Body of pancreas (tissue), 4 donors: ENCODE data around the gene RASGRP4. TPM values are rescaled to one million over a fixed set of nuclear protein-coding genes. Genes with fewer than 3 reads are reported as not detected.

Experiments used
- ATAC-seq: fragments of 150-250 bp; one replicate; pipeline ENCODE4 v1.9.1; 2016
- DNase-seq, 4 donors: peaks; one replicate each; pipeline ENCODE4 v3.0.0-alpha.2; 2019
- H3K27ac ChIP-seq, 4 donors: fragments of 200-600 bp; sonication (generic); 1 replicate in 3 of 4; 2 replicates in 1 of 4; pipeline versions ENCODE4 v1.5.1 to v1.6.1; 2016 to 2019; ENCODE audit warnings: mild to moderate bottlenecking in 1 of 4, mixed read lengths in 1 of 4, moderate library complexity in 1 of 4
- H3K27me3 ChIP-seq, 2 donors: fragments of 200-600 bp; sonication (generic); one replicate each; pipeline ENCODE4 v1.6.0; 2016; ENCODE audit warnings: mild to moderate bottlenecking in 1 of 2
- H3K36me3 ChIP-seq, 2 donors: fragments of 200-600 bp; sonication (generic); replicated peaks in 1 of 2; 2 replicates each; pipeline ENCODE4 v1.5.1; 2016; ENCODE audit warnings: low read depth in 2 of 2; ENCODE audit not compliant: insufficient read depth in 1 of 2
- H3K4me1 ChIP-seq: fragments of 200-600 bp; sonication (generic); one replicate; pipeline ENCODE4 v1.6.0; 2016
- H3K4me3 ChIP-seq, 2 donors: fragments of 200-600 bp; sonication (generic); 1 replicate in 1 of 2; 2 replicates in 1 of 2; pipeline ENCODE4 v1.5.1; 2016 to 2019
- H3K9me3 ChIP-seq, 3 donors: fragments of 200-600 bp; sonication (generic); 1 replicate in 2 of 3; 2 replicates in 1 of 3; pipeline ENCODE4 v1.5.1; 2016
- POLR2A ChIP-seq, 3 donors: fragments of 450-650 bp; IDR thresholded peaks; one replicate each; pipeline ENCODE4 v1.6.1; 2016; ENCODE audit warnings: antibody characterized with exemption in 3 of 3, mild to moderate bottlenecking in 2 of 3
- WGBS, 2 donors: methylation state at CpG; one replicate each; pipeline ENCODE4 v1.1.5; 2017; 5-methylcytosine and 5-hydroxymethylcytosine counted together
- intact Hi-C: fragments of 100-400 bp; cut with DNase I; formaldehyde crosslinking; loops from one replicate; pipeline ENCODE4 v1.15.1; 2023
- total RNA-seq, 2 donors: library from RNA; depleted of rRNA; stranded (reverse); fragments of >200 nt; gene quantifications; one replicate each; pipeline ENCODE4 v1.1.0, GENCODE V29; 2016
- TF ChIP-seq, protein P1 (sequence below), 7 experiments: fragments of 450-650 bp in 4 of 7; fragments of 200-600 bp in 3 of 7; sonication (generic) in 3 of 7; IDR thresholded peaks; one replicate each; pipeline ENCODE4 v1.5.1; 2016 to 2019; ENCODE audit warnings: antibody characterized with exemption in 7 of 7

The RASGRP4 gene
- total RNA-seq, 2 donors from 2014 or later: 1.6 to 4.6 TPM

DNA sequence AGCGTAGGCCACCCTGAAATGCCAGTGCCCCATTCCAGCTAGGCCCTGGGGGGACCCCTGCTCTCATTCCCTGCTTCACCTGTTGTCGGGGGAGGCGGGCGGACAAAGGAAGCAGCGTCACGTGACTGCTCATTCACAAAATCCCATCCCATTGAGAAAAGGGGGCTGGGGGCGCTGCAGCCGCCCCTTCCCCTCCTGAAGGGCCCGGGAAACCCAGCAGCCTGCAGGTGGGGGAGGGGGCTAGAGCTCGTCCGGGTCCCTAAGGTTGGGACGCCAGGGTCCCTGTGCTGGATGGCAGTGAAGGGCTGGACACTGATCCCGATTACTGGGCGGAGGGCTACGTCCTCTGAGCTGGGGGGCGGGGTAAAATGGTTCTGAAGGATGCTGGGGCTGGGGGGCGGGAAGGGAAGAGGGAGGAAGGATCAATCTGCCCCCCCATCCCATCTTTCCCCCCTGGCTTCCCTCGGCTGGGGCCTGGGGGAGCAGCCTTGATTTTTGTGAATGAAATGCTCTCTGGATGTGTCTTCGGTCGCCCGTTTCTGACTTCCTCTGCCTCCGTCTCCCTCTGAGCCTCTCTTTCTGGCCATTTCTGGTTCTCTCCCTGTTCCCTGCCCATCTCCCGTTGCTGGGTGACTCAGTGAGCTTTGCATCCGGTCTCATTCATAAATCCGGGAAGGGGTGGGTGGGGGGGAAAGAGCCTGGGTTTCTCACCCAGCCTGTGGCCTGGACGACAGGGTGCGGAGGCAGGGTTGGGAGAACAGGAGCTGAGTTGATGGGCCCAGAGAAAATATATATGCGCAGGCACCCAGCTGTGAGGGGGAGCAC lies 36.7 kb downstream of the RASGRP4 start:
- peaks cover 30% of the 10 kb centered on the region for H3K4me1 ChIP-seq
- intact Hi-C loops: no loop called here
- no peaks in the 10 kb centered on the region for H3K9me3 ChIP-seq
- ATAC-seq: no peak
- H3K36me3 ChIP-seq: no peaks in the 10 kb centered on the region
- TF ChIP-seq POLR2A (IDR thresholded peaks at IDR 0.05): peak in 1 of 3 donors; percentile 8
- TF ChIP-seq, protein P1, sequence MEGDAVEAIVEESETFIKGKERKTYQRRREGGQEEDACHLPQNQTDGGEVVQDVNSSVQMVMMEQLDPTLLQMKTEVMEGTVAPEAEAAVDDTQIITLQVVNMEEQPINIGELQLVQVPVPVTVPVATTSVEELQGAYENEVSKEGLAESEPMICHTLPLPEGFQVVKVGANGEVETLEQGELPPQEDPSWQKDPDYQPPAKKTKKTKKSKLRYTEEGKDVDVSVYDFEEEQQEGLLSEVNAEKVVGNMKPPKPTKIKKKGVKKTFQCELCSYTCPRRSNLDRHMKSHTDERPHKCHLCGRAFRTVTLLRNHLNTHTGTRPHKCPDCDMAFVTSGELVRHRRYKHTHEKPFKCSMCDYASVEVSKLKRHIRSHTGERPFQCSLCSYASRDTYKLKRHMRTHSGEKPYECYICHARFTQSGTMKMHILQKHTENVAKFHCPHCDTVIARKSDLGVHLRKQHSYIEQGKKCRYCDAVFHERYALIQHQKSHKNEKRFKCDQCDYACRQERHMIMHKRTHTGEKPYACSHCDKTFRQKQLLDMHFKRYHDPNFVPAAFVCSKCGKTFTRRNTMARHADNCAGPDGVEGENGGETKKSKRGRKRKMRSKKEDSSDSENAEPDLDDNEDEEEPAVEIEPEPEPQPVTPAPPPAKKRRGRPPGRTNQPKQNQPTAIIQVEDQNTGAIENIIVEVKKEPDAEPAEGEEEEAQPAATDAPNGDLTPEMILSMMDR (IDR thresholded peaks at IDR 0.05): no peak
- no peak overlapping the region for H3K4me3 ChIP-seq
- WGBS, 2 donors: 16 to 17% methylated on average over 18 to 22 of the region's 28 CpGs
- H3K27ac ChIP-seq: peak overlapping the region in 1 of 4 donors; percentile 44
- peak in 1 of 4 donors; percentile 36 for DNase-seq
- peaks cover 0 to 3% of the 10 kb centered on the region in 2 donors for H3K27me3 ChIP-seq

DNA sequence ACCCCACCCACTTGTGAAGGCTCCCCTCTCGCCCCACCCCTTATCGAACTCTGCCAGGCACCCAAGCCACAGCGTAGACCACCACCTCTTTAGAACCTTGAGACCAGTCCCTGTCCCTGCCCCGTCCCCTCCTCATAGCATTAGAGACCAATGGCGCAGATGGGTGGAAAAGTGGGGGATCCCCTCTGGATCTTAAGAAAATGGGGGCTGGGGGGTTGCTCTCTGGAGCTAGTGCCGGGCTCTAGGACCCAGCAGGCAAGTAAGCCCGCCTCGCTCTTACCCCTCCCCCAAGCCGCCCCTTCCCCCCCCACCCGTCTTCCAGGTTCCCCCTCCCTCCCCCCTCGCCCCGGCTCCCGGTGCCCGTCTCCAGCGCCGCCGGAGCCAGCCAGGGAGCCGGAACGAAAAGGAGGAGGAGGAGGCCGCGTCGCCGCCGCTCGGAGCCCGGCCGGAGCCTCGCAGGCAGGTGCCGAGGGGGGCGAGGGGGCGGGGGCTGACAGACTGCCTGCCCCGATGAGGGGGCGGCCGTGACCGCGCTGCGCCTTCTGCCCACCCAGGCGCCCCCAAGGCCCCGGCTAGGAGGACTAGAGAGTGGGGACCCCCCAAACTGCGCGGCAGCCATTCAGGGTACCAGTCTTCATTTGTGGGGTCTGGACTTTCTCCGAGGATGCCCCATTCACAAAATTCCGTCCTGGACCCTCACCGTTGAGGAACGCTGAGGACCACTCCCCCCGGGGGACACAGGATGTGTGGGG lies 37.5 kb downstream of the RASGRP4 start, which contains the start of gene SPRED3:
Gene SPRED3, plus strand, starts transcription at position 349 of the 752 bp plus-strand sequence. CDS start 1,606 bp downstream, outside the sequence.
- TF ChIP-seq, protein P1 (IDR thresholded peaks at IDR 0.05): no peak
- no peak for TF ChIP-seq POLR2A (IDR thresholded peaks at IDR 0.05)
- 1 to 2% methylated on average over 5 to 28 of the region's 46 CpGs for WGBS, 2 donors
- H3K27me3 ChIP-seq: no peaks in the 10 kb centered on the region
- H3K4me3 ChIP-seq: peak within 1 kb of the TSS in 1 of 2 donors; percentile 25
- peak in 3 of 4 donors; percentile 47 to 56 (median 56) for DNase-seq
- ATAC-seq: no peak
- peak within 1 kb of the TSS in 2 of 4 donors; percentile 40 to 63 for H3K27ac ChIP-seq
- intact Hi-C loops: no loop called here
- no peaks in the 10 kb centered on the region for H3K36me3 ChIP-seq
- peaks cover 29% of the 10 kb centered on the region for H3K4me1 ChIP-seq
- H3K9me3 ChIP-seq: no peaks in the 10 kb centered on the region

DNA sequence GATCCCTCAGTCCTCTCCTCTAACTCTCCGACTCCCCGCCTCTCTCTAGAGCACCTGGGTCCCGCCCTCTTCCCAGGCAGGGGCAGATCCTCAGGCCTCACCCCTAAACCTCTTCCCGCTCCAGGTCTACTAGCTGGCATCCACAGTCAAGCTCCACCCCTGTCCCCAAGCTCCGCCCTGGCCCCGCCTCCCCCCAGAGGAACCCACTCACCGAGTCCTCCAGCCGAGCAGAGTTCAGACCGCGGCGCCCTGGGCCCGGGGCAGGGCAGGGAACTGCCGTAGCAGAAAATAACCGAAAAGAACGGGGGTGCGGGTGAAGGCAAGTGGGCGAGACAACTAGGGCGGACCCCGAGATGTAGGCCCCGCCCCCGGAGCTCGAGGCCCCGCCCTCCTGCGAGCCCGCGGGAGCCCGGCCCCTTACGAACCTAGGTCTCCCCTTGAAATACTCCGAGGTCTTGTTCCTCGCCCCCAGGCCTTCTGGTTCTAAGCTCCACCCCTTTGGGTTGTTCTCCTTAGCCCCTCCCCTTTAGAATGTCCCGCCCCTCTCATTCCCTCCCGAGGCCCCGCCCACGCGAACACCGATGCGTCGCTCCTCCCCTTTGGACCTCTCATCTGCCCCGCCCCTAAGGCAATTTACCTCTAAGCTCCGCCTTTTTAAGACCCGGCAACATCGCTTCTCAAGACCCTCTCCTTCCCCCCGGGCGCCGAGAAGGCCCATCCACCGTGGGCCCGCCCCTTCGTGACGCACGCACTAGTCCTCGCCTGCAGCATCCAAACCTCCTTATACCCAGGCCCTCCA lies 38.3 kb downstream of the RASGRP4 start, which contains the start of gene GGN:
Gene GGN, minus strand, starts transcription at position 485 of the 799 bp plus-strand sequence. CDS start 773 bp downstream, outside the sequence.
- intact Hi-C loops: no loop called here
- TF ChIP-seq POLR2A (IDR thresholded peaks at IDR 0.05): peak in 2 of 3 donors; percentile 11 to 28
- TF ChIP-seq, protein P1 (IDR thresholded peaks at IDR 0.05): no peak
- Histone ChIP-seq H3K9me3 (no peaks in the 10 kb centered on the region), H3K27me3 (no peaks in the 10 kb centered on the region), H3K36me3 (peaks cover 0 to 6% of the 10 kb centered on the region in 2 donors), H3K4me3 (peak within 1 kb of the TSS in 1 of 2 donors; percentile 25), H3K4me1 (peaks cover 29% of the 10 kb centered on the region), H3K27ac (peak within 1 kb of the TSS in 2 of 4 donors; percentile 40 to 63)
- 1% methylated on average over 37 to 47 of the region's 51 CpGs for WGBS, 2 donors
- ATAC-seq: peak; percentile 78
- peak; percentile 78 to 84 (median 82) for DNase-seq

DNA sequence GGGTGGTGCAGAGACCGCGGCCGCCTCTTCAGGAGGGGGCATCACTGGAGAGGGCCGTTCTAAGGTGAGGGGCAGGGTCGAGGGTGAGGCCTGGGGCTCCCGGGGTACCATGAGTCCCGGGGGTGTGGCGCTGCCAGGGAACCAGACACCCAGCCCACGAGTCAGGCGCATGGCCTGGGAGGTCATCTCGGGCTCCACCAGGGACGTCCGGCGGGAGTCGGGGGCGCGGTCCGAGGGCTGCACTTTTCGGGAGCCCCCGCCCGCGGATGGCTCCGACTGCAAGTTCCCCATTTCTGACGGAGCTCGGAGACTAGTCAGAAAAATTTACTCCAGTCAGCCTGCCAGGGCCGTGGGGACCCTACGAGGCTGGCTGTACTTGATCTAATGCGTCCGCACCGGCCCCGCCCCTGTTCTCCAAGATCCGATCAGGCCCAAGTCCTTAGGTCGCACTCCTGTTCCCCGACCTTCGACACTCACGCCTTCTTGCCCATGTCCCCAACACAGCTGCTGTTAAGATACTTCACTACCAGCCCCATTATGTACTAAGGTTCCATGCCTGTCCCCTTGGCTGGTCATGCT lies 39.0 kb downstream of the RASGRP4 start:
- H3K27me3 ChIP-seq: no peaks in the 10 kb centered on the region
- peak overlapping the region in 2 of 4 donors; percentile 40 to 63 for H3K27ac ChIP-seq
- peaks cover 29% of the 10 kb centered on the region for H3K4me1 ChIP-seq
- WGBS, 2 donors: 8 to 9% methylated on average over 19 to 33 of the region's 36 CpGs
- no peak for TF ChIP-seq POLR2A (IDR thresholded peaks at IDR 0.05)
- TF ChIP-seq, protein P1 (IDR thresholded peaks at IDR 0.05): no peak
- H3K9me3 ChIP-seq: no peaks in the 10 kb centered on the region
- peak overlapping the region in 1 of 2 donors; percentile 25 for H3K4me3 ChIP-seq
- intact Hi-C loops: no loop called here
- H3K36me3 ChIP-seq: peaks cover 5 to 10% of the 10 kb centered on the region in 2 donors
- ATAC-seq (no peak), DNase-seq (no peak)
